Right lobe of liver (tissue), 4 donors: ENCODE results near the gene FMNL1.

Experiments
- CTCF ChIP-seq, 4 donors: fragments of 200-600 bp in 3 of 4; fragments of 450-650 bp in 1 of 4; IDR thresholded peaks; one replicate each; pipeline versions ENCODE4 v1.5.1 to v1.8.0; 2016 to 2022; ENCODE audit warnings: antibody characterized with exemption in 4 of 4, mild to moderate bottlenecking in 2 of 4
- POLR2A ChIP-seq: fragments of 450-650 bp; IDR thresholded peaks from one replicate; pipeline ENCODE4 v1.6.1; 2017; ENCODE audit warnings: antibody characterized with exemption, mild to moderate bottlenecking
- donor health status: DM: no; HTN: no; CAD: no.
- donor health status: DM: no; HTN: no; CAD: no.
- donor health status: DM: no; HTN: yes; CAD: no.

GRCh38 chr17:45248132-45248957 is 26.7 kb downstream of the FMNL1 start:
- TF ChIP-seq CTCF (IDR thresholded peaks at IDR 0.05) (no peak), POLR2A (no peak)
